Activated T-helper 2 cell treated with anti-CD3 and anti-CD28 coated beads, Interferon-gamma antibody, Interleukin-2, Interleukin-4, amounts not matched to agents 10 μg/mL and 5 μg/mL and 100 μg/mL, durations not matched to agents 14 hours and 24 hours and 36 hours (primary cell): ENCODE data around the gene IGFBP2. TPM values are rescaled to one million over a fixed set of nuclear protein-coding genes. Genes with fewer than 3 reads are reported as not detected.

Source experiments
- DNase-seq: peaks from one replicate; pipeline ENCODE4 v3.0.0; 2021; ENCODE audit warnings: low spot score
- H3K27ac Mint-ChIP-seq: one replicate; pipeline ENCODE4 v1.8.0; 2021; ENCODE audit warnings: mixed read lengths
- H3K27me3 Mint-ChIP-seq: one replicate; pipeline ENCODE4 v1.8.0; 2021; ENCODE audit warnings: low read depth, mixed read lengths
- H3K36me3 Mint-ChIP-seq: one replicate; pipeline ENCODE4 v1.8.0; 2021; ENCODE audit warnings: low read depth, mixed read lengths
- H3K4me1 Mint-ChIP-seq: one replicate; pipeline ENCODE4 v1.8.0; 2021; ENCODE audit warnings: low read depth, mixed read lengths
- H3K4me3 Mint-ChIP-seq: one replicate; pipeline ENCODE4 v1.8.0; 2021; ENCODE audit warnings: low read depth, mild to moderate bottlenecking, moderate library complexity, mixed read lengths
- H3K9me3 Mint-ChIP-seq: one replicate; pipeline ENCODE4 v1.8.0; 2021; ENCODE audit warnings: mixed read lengths
- intact Hi-C: fragments of 100-400 bp; cut with micrococcal nuclease; formaldehyde crosslinking; loops from one replicate; pipeline ENCODE4 v1.15.1; 2023
- total RNA-seq: library from RNA; stranded (reverse); gene quantifications from 2 replicates; pipeline ENCODE4 v1.2.3, GENCODE V29; 2022

IGFBP2 gene
- total RNA-seq, 1 donor from 2014 or later, result 30.1 TPM

DNA sequence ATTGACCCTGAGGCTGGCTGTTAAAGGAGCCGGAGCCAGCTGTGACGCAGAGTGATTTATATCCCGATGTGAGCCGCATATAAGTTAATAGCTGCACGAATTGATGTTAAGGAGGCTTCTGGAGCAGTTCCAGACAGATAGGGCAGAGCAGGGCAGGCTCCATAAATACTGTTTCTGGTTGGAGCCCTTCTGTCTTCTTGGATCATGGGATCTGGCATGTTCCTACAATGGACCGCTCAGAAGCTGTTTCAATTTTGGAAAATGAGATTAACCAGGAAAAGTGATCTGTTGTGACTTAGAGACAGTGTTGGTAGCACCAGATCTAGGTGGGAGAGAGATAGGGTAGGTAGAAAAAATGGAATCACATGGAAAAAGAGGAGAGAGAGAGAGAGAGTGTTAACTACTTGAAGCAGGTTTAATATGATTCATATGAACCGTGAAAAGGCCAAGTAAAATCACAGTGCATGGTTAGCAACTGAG, 66.9 kb downstream of the IGFBP2 start:
- Mint-ChIP-seq H3K27ac (no peak overlapping the region), H3K4me3 (no peak overlapping the region), H3K27me3 (peaks cover 27% of the 10 kb centered on the region), H3K36me3 (no peaks in the 10 kb centered on the region), H3K9me3 (no peaks in the 10 kb centered on the region), H3K4me1 (no peaks in the 10 kb centered on the region)
- intact Hi-C loops, result no loop called here
- no peak for DNase-seq

DNA sequence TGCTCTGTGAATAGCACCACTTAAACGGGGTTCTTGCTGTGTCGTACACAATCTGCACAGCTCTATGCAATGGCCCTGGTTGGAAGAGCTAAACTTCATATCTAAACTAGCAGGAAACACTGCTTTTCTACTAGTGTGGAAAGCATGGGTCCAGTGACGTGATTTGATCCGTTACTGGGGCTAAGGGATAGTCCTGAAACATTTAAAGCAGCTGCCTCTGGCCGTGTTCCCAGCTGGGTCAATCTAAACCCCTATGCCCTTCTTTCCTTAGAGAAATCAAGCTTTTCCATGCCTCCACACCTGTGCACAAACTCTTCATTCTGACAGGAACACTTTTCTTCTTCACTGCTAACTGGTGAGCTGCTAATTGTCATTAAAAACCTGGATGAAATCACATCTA, 67.6 kb downstream of the IGFBP2 start:
- Mint-ChIP-seq H3K9me3 (no peaks in the 10 kb centered on the region), H3K27me3 (peaks cover 23% of the 10 kb centered on the region), H3K36me3 (no peaks in the 10 kb centered on the region), H3K4me3 (no peak overlapping the region), H3K4me1 (no peaks in the 10 kb centered on the region), H3K27ac (no peak overlapping the region)
- intact Hi-C loops, result no loop called here
- no peak for DNase-seq

DNA sequence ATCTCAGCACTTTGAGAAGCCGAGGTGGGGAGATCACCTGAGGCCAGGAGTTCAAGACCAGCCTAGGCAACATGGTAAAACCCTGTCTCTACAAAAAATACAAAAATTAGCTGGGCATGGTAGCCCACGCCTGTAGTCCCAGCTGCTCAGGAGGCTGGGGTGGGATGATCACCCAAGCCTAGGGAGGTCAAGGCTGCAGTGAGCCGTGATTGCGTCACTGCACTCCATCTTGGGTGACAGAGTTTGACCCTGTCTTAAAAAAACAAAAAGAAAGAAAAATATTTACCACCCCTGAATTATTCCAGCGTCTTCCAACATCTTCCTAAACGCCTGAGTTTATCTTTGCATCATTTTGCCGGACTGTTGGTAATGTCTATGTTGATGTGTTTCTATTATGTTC, 68.3 kb downstream of the IGFBP2 start:
- DNase-seq, result no peak
- Mint-ChIP-seq H3K9me3 (no peaks in the 10 kb centered on the region), H3K4me1 (no peaks in the 10 kb centered on the region), H3K27ac (no peak overlapping the region), H3K4me3 (no peak overlapping the region), H3K36me3 (no peaks in the 10 kb centered on the region), H3K27me3 (peaks cover 16% of the 10 kb centered on the region)
- intact Hi-C loops, result no loop called here

DNA sequence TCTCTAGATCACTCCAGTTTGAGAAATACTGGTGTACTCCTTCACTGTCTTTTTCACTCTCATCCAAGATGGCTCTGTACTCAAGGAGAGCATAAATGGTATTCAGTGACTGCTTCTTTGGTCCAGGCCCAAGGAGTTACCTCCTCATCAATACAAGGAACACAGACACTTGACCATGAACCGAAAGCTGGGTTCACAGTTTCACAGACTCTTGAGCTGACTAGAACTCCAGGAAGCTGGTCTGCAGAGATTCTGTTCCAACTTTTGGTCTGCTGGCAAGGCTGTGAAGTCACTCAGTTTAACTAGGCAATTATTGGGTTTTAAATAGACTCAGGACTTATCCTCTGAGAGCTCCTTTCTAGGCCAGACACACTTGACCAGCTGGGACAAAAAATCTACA, 69.5 kb downstream of the IGFBP2 start:
- no peak overlapping the region for H3K27ac Mint-ChIP-seq
- no peak overlapping the region for H3K4me3 Mint-ChIP-seq
- H3K4me1 Mint-ChIP-seq, result no peaks in the 10 kb centered on the region
- H3K27me3 Mint-ChIP-seq, result peaks cover 8% of the 10 kb centered on the region
- intact Hi-C loops, result no loop called here
- H3K36me3 Mint-ChIP-seq, result no peaks in the 10 kb centered on the region
- DNase-seq, result no peak
- H3K9me3 Mint-ChIP-seq, result no peaks in the 10 kb centered on the region

DNA sequence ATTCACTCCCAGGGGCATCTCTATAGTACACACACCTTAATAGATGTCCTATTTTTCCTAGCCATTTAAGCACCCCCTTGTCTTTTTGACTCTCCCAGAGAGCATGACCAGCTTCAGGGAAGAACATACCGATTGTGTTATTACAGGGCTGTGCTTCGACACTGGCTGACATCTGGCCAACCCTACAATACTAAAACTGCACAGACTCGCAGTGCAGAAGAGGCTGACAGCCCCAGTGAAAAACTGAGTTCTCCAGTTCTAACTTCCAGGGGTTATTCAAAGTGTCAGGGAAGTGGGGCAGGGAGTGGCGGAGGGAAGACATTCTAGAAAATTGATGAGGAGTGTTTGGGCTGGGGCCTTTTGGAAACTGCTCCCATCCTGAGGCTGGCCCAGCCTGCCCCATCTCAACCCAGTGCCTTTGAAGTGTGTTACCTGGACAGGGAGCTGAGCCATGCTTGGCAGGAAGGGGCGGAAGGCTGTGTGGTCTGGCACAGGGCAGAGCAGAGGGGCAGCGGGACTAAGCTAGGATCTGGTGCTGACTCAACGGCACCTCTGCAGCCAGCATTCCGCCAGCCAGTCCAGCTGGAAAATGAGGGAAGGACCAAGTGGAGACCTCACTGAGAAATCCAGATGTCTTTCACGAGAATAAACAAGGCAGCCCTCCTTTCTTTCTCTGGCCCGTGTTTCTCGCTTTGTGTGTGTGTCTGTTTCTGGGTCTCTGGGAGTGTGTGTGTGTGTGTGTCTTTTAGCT, 77.5 kb downstream of the IGFBP2 start:
- no peaks in the 10 kb centered on the region for H3K9me3 Mint-ChIP-seq
- no peaks in the 10 kb centered on the region for H3K4me1 Mint-ChIP-seq
- peaks cover 3% of the 10 kb centered on the region for H3K27me3 Mint-ChIP-seq
- intact Hi-C loops, result no loop called here
- no peak overlapping the region for H3K27ac Mint-ChIP-seq
- no peak overlapping the region for H3K4me3 Mint-ChIP-seq
- H3K36me3 Mint-ChIP-seq, result no peaks in the 10 kb centered on the region
- DNase-seq, result no peak

DNA sequence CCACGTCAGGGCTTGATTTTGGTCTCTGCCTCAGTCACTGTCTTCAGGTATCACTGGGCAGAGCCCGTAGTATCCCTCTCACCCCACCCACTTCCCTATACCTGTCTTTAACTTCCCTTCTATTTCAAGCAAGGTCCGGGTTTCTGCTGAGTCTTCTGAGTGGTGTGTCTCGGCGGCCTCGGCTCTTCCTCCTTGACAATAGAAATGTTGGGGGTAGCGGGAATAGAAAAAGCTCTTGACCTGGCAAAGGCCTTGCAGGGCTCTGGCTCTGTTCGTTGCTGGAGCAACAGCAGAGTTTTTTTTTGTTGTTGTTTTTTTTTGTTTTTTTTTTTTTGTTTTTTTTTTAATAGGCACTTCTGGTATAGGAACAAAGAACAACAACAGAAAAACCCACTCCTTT, 78.1 kb downstream of the IGFBP2 start:
- H3K27me3 Mint-ChIP-seq, result peaks cover 3% of the 10 kb centered on the region
- no peaks in the 10 kb centered on the region for H3K4me1 Mint-ChIP-seq
- no peaks in the 10 kb centered on the region for H3K9me3 Mint-ChIP-seq
- no peak for DNase-seq
- H3K4me3 Mint-ChIP-seq, result no peak overlapping the region
- no peaks in the 10 kb centered on the region for H3K36me3 Mint-ChIP-seq
- intact Hi-C loops, result no loop called here
- no peak overlapping the region for H3K27ac Mint-ChIP-seq

DNA sequence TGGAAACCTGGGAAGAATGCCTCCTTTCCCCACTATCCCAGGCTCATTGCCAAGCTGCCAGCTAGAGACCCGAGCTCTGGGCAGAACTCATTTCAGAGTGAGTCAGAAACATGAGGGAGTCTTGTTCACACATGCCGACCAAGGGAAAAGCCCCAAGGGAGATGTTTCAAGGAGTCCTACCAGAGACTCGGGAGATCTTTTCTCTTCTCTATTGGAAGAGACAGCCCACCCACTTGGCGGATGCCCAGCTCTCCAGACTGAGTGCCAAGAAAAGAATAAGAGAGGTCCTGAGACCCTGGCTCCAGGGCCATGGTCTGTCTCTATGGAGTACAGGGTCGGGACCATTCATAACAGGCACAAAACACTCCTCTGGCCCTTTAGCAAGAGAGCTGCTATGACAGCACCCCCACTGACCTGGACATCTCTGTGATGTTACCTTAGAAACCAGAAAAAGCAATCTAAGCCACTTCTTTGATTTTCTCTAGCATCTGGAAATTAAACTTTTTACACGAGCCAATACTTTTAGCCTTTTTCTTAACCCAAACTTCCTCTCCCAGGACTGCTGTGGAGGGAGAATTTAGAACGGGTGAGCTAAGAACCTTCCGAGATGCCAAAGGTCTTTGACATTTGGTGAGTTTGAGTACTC, 80.6 kb downstream of the IGFBP2 start:
- Mint-ChIP-seq H3K36me3 (no peaks in the 10 kb centered on the region), H3K4me1 (no peaks in the 10 kb centered on the region), H3K27me3 (peaks cover 3% of the 10 kb centered on the region), H3K9me3 (no peaks in the 10 kb centered on the region), H3K27ac (no peak overlapping the region), H3K4me3 (no peak overlapping the region)
- DNase-seq, result no peak
- intact Hi-C loops, result no loop called here

Other genes with a start within 250 kb of the IGFBP2 start
- gene SMARCAL1, start 220.9 kb upstream of the IGFBP2 start, total RNA-seq, result 32.8 and 34.1 TPM in 2 replicates
- gene RPL37A, start 134.6 kb upstream of the IGFBP2 start, total RNA-seq, result 3,117 and 3,296 TPM in 2 replicates
- not detected in 2 replicates for gene IGFBP5, start 62.1 kb downstream of the IGFBP2 start, total RNA-seq
- gene TNP1, start 226.6 kb downstream of the IGFBP2 start, total RNA-seq, result not detected in 2 replicates